GM12892 (cell line): Measurements from ENCODE around the gene MICAL2.

ENCODE experiments used
- POLR2A ChIP-seq: IDR thresholded peaks from 2 replicates; pipeline ENCODE4 v1.6.1; 2011; ENCODE audit warnings: low read depth, low read length, control low read depth
- TAF1 ChIP-seq: IDR thresholded peaks from 2 replicates; pipeline ENCODE4 v1.6.1; 2011; ENCODE audit warnings: low read depth, mild to moderate bottlenecking, control low read depth, low read length, borderline replicate concordance

DNA sequence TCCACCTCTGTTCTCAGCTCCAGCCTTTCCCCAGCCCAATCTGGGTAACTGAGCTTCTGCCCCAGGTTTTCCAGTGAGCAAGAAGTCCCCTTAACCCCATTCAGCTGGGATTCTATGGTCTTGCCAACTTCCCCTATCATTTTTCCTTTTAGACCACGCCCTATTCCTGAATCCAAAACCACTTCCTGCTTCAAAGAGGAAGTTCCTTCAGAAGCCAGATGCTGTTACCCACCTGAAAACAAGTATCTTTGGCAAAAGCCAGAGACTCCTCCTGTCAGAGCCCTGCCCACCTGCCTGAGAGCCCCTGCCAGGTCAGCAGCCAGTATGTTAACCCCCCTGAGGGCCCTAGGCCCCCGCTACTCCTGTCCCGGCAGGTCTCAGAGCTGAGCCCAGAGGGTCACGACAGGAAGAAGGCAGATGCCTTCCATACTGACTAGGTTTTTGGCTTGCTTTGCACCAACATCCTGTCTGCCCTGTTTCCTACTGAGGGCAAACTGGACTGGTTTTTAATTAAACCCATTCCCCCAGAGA, 20.3 kb upstream of the MICAL2 start:
- TF ChIP-seq TAF1 (no peak), POLR2A (no peak)
